ENCODE data around the gene MAGI3. TPM values are rescaled to one million over a fixed set of nuclear protein-coding genes. Genes with fewer than 3 reads are reported as not detected.
"Not testable (repeated sequence)": the region's sequence is repeated elsewhere in the genome, so short reads cannot be mapped to it uniquely, and the experiment has no call there.

The MAGI3 gene
- polyA plus RNA-seq, 2 of the 4 experiments (the other 2 are of a cell fraction) = 3.8 to 7.9 TPM

DNA sequence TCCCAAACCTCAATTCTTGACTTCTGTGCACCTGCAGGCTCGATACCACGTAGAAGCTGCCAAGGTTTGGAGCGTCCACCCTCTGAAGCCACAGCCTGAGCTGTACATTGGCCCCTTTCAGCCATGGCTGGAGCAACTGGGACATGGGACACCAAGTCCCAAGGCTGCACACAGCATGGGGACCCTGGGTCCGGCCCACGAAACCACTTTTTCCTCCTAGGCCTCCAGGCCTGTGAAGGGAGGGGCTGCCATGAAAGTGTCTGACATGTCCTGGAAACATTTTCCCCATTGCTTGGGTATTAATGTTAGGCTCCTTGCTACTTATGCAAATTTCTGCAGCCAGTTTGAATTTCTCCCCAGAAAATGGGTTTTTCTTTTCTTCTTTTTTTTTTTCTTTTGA lies 328.3 kb downstream of the MAGI3 start:
- CTCF ChIA-PET; ATAC-seq; FAIRE-seq; H3K4me2 ChIP-seq; POLR2A ChIA-PET; DNase-seq (ENCODE audit: low read depth in 1 of 2, low spot score in 1 of 2); H3K4me3 ChIP-seq; H3K9me3 ChIP-seq; H3K27ac ChIP-seq; H3K4me1 ChIP-seq: not testable (repeated sequence)
- TF ChIP-seq ZFP36 (IDR thresholded peaks at IDR 0.05; ENCODE audit: borderline replicate concordance, partially characterized antibody) = peak; percentile 71
- 94% methylated on average over 5 of the region's 5 CpGs for WGBS (ENCODE audit: missing lambda C conversion rate)

DNA sequence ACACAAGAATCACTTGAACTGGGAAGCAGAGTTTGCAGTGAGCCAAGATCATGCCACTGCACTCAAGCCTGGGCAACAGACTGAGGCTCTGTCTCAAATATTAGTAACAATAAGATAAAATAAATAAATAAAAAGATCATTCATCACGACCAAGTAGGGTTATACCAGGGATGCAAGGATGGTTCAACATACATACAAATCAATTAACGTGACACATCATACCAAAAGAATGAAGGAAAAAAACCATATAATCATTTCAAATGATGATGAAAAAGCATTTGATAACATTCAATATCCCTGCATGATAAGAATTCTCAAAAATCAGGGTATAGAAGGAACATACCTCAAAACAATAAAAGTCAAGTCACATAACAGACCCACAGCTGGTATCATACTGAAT lies 330.7 kb downstream of the MAGI3 start:
- no peak overlapping the region for H3K27ac ChIP-seq
- DNase-seq (ENCODE audit: low read depth in 1 of 2, low spot score in 1 of 2) (no peak), FAIRE-seq (no peak), ATAC-seq (no peak)
- H3K4me2 ChIP-seq = no peak overlapping the region
- POLR2A ChIA-PET = no interaction called here
- CTCF ChIA-PET = interaction anchor here (1.0 kb wide), 1 partner anchor 649 kb away, joined by 3 read pairs; no protein-coding TSS in a partner anchor
- 95% methylated on average over 2 of the region's 2 CpGs for WGBS (ENCODE audit: missing lambda C conversion rate)
- no peak for TF ChIP-seq JUNB (IDR thresholded peaks at IDR 0.05)
- no peak for TF ChIP-seq CBX2 (IDR thresholded peaks at IDR 0.05; ENCODE audit: borderline replicate concordance, low read depth)
- TF ChIP-seq CEBPB (IDR thresholded peaks at IDR 0.05) = no peak
- TF ChIP-seq MYC (IDR thresholded peaks at IDR 0.05; ENCODE audit: borderline replicate concordance, low read length) = no peak
- TF ChIP-seq RAD21 (conservative IDR thresholded peaks at IDR 0.05 in 1 of 2, IDR thresholded peaks at IDR 0.05 in 1 of 2) = no peak
- TF ChIP-seq, protein P1, sequence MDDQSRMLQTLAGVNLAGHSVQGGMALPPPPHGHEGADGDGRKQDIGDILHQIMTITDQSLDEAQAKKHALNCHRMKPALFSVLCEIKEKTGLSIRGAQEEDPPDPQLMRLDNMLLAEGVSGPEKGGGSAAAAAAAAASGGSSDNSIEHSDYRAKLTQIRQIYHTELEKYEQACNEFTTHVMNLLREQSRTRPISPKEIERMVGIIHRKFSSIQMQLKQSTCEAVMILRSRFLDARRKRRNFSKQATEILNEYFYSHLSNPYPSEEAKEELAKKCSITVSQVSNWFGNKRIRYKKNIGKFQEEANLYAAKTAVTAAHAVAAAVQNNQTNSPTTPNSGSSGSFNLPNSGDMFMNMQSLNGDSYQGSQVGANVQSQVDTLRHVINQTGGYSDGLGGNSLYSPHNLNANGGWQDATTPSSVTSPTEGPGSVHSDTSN (IDR thresholded peaks at IDR 0.05) = no peak
- TF ChIP-seq POLR2A (IDR thresholded peaks at IDR 0.05; ENCODE audit: low read length) = no peak
- TF ChIP-seq FOSL2 (IDR thresholded peaks at IDR 0.05) = no peak
- no peak for TF ChIP-seq FOSL2 (CRISPR knock-in tag; IDR thresholded peaks at IDR 0.05)
- no peak for TF ChIP-seq BHLHE40 (IDR thresholded peaks at IDR 0.05; ENCODE audit: low read depth, low read length)
- no peak for TF ChIP-seq TFCP2L1 (CRISPR knock-in tag; IDR thresholded peaks at IDR 0.05)
- TF ChIP-seq FOXS1 (CRISPR knock-in tag; IDR thresholded peaks at IDR 0.05) = no peak
- TF ChIP-seq ZC3H11A (IDR thresholded peaks at IDR 0.05) = no peak
- no peak for TF ChIP-seq HEYL (CRISPR knock-in tag; IDR thresholded peaks at IDR 0.05)
- no peak for TF ChIP-seq HOXB5 (CRISPR knock-in tag; IDR thresholded peaks at IDR 0.05)
- TF ChIP-seq EP300 (IDR thresholded peaks at IDR 0.05) = no peak
- TF ChIP-seq, protein P2, sequence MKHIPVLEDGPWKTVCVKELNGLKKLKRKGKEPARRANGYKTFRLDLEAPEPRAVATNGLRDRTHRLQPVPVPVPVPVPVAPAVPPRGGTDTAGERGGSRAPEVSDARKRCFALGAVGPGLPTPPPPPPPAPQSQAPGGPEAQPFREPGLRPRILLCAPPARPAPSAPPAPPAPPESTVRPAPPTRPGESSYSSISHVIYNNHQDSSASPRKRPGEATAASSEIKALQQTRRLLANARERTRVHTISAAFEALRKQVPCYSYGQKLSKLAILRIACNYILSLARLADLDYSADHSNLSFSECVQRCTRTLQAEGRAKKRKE (CRISPR knock-in tag; IDR thresholded peaks at IDR 0.05; ENCODE audit: low read depth) = no peak
- no peak for TF ChIP-seq RCOR1 (IDR thresholded peaks at IDR 0.05; ENCODE audit: low read depth, low read length)
- no peak for TF ChIP-seq HDAC2 (IDR thresholded peaks at IDR 0.05)
- TF ChIP-seq NR3C1 (IDR thresholded peaks at IDR 0.05) = no peak
- no peak for TF ChIP-seq EHF (CRISPR knock-in tag; IDR thresholded peaks at IDR 0.05)
- no peak overlapping the region for H3K4me3 ChIP-seq
- no peaks in the 10 kb centered on the region for H3K4me1 ChIP-seq
- H3K9me3 ChIP-seq = no peaks in the 10 kb centered on the region; the same call in 2 of the 3 replicates

DNA sequence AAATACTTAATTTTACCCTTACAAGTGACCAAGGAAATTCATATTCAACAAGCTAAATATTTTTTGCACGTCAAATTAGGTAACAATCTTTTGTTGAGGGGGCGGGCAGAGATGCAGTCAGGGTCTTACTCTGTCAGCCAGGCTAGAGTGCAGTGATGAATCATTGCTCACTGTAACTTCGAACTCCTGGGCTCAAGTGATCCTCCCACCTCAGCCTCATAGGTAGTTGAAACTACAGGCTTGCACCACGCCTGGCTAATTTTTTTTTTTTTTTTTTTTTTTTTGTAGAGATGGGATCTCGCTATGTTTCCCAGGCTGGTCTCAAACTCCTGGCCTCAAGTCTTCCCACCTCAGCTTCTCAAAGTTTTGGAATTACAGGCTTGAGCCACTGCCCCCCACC lies 342.5 kb downstream of the MAGI3 start:
- Histone ChIP-seq H3K4me3 (no peak overlapping the region), H3K9me3 (no peaks in the 10 kb centered on the region), H3K4me2 (no peak overlapping the region), H3K27ac (no peak overlapping the region), H3K4me1 (no peaks in the 10 kb centered on the region)
- ChIA-PET CTCF (interaction anchor here (1.1 kb wide), 1 partner anchor 17 kb away, joined by 3 read pairs; no protein-coding TSS in a partner anchor), POLR2A (no interaction called here)
- DNase-seq (ENCODE audit: low read depth in 1 of 2, low spot score in 1 of 2) (no peak), ATAC-seq (no peak), FAIRE-seq (no peak)
- 81% methylated on average over 5 of the region's 5 CpGs for WGBS (ENCODE audit: missing lambda C conversion rate)
- TF ChIP-seq TP53 (CRISPR knock-in tag; IDR thresholded peaks at IDR 0.05) (no peak), HOXA7 (CRISPR knock-in tag; IDR thresholded peaks at IDR 0.05) (no peak), MAFK (IDR thresholded peaks at IDR 0.05; ENCODE audit: partially characterized antibody) (no peak), JUN (IDR thresholded peaks at IDR 0.05) (no peak), FOSL2 (IDR thresholded peaks at IDR 0.05) (no peak), FOSL2 (CRISPR knock-in tag; IDR thresholded peaks at IDR 0.05) (no peak), FOXS1 (CRISPR knock-in tag; IDR thresholded peaks at IDR 0.05) (no peak), SREBF2 (IDR thresholded peaks at IDR 0.05) (no peak), RAD21 (conservative IDR thresholded peaks at IDR 0.05 in 1 of 2, IDR thresholded peaks at IDR 0.05 in 1 of 2) (no peak), FOSB (CRISPR knock-in tag; IDR thresholded peaks at IDR 0.05) (no peak), GATA3 (IDR thresholded peaks at IDR 0.05; ENCODE audit: borderline replicate concordance) (no peak), HOXB5 (CRISPR knock-in tag; IDR thresholded peaks at IDR 0.05) (no peak), PHF8 (IDR thresholded peaks at IDR 0.05; ENCODE audit: borderline replicate concordance, low read depth) (no peak), MYC (IDR thresholded peaks at IDR 0.05; ENCODE audit: borderline replicate concordance, low read length) (no peak)
- TF ChIP-seq, protein P3, sequence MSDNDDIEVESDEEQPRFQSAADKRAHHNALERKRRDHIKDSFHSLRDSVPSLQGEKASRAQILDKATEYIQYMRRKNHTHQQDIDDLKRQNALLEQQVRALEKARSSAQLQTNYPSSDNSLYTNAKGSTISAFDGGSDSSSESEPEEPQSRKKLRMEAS (IDR thresholded peaks at IDR 0.05) = no peak
- TF ChIP-seq, protein P4, sequence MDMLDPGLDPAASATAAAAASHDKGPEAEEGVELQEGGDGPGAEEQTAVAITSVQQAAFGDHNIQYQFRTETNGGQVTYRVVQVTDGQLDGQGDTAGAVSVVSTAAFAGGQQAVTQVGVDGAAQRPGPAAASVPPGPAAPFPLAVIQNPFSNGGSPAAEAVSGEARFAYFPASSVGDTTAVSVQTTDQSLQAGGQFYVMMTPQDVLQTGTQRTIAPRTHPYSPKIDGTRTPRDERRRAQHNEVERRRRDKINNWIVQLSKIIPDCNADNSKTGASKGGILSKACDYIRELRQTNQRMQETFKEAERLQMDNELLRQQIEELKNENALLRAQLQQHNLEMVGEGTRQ (IDR thresholded peaks at IDR 0.05) = no peak
- TF ChIP-seq, protein P1 (IDR thresholded peaks at IDR 0.05) = no peak
- TF ChIP-seq, protein P5, sequence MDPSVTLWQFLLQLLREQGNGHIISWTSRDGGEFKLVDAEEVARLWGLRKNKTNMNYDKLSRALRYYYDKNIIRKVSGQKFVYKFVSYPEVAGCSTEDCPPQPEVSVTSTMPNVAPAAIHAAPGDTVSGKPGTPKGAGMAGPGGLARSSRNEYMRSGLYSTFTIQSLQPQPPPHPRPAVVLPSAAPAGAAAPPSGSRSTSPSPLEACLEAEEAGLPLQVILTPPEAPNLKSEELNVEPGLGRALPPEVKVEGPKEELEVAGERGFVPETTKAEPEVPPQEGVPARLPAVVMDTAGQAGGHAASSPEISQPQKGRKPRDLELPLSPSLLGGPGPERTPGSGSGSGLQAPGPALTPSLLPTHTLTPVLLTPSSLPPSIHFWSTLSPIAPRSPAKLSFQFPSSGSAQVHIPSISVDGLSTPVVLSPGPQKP (IDR thresholded peaks at IDR 0.05; ENCODE audit: low read depth, low read length) = no peak

Data from A549 (cell line).